Hippocampal formation (tissue), 2 donors: Measurements from ENCODE around the gene PLEKHG7.
"Not testable (repeated sequence)": the region's sequence is repeated elsewhere in the genome, so short reads cannot be mapped to it uniquely, and the experiment has no call there.

Source experiments
- DNase-seq, 2 donors: peaks; one replicate each; lab custom pipeline; 2025; lab: John Stamatoyannopoulos, UW

PLEKHG7 gene

GRCh38 chr12:92702754-92703679, at the start of gene PLEKHG7:
PLEKHG7 (plus strand) TSS chr12:92702989; CDS start chr12:92706632, 3,643 bp downstream.
- no peak for DNase-seq

- DNase-seq: not testable (repeated sequence)
Observed at GRCh38 chr12:92654256-92654655, 48.5 kb upstream of the PLEKHG7 start.

GRCh38 chr12:92654929-92655328, 47.9 kb upstream of the PLEKHG7 start:
- no peak for DNase-seq

DNA sequence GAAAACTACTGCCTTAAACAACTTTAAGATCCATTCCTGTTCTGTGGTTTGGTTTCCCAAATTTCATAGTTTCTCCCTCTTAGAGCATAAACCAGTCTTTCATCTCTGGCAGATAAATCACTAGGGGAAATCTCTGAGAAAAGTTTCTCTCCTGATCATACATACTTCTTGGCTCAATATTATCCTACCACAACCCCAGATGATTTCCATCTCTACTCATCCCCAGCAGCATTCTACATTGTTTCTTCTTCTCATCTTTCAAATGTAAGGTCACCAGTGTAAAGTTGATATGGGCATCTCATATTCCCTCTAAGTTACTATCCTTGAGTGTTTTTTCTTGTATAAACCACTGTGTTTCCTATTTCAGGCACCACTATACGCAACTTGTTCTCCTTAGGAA, 45.9 kb upstream of the PLEKHG7 start:
- DNase-seq: no peak

GRCh38 chr12:92657770-92658169, 45.0 kb upstream of the PLEKHG7 start:
- no peak for DNase-seq

- DNase-seq: no peak
Observed at GRCh38 chr12:92658611-92659010, 44.2 kb upstream of the PLEKHG7 start.

DNA sequence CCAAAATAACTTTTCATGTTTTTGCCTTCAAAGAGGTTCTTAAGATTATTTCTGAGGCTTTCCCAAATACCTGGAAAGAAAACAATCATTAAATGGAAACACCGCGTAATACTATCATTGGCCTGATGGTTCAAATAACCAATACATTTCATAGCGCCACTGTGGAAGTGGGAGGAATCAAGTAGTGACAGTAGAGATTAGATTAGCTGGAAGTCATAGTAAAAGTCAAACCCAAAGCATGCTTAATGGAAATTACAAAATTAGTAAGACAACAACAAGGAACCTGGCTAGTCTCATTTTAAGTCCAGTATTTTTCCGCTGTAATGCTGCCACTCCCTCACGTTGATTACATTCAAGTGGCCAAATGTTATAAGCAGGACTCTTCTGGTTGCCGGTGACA, 41.5 kb upstream of the PLEKHG7 start:
- no peak for DNase-seq

GRCh38 chr12:92665496-92665895, 37.3 kb upstream of the PLEKHG7 start:
- DNase-seq: no peak

- DNase-seq: no peak
Observed at GRCh38 chr12:92668739-92669138, 34.0 kb upstream of the PLEKHG7 start.

DNA sequence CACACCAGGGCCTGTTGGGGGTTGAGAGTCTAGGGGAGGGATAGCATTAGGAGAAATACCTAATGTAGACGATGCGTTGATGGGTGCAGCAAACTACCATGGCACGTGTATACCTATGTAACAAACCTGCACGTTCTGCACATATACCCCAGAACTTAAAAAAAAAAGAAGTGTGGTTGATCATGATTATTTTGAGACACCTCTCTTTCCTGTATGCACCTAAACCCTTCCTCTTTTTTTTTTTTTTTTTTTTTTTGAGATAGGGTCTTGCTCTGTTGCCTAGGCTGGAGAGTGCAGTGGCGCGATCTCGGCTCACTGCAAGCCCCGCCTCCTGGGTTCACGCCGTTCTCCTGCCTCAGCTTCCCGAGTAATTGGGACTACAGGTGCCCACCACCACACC, 31.3 kb upstream of the PLEKHG7 start:
- DNase-seq: not testable (repeated sequence)

DNA sequence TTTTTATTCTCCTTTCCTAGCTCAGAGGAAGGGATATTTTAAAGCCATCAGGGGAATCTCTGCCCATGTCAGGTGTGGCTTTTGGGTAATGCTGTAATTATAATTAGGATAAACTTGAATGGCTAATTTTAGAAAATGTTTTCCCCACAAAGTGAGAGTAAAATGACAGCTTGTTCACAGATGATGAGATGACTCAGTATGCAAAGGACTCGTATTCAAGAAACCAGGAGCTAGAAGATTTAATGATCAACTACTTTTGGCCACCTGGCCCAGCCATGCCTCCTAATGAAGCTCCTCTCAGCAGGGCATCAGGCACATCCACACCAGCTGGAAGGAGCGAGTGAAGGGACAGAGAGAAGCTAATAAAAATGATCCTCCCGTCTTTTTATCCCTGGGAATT, 29.0 kb upstream of the PLEKHG7 start:
- no peak for DNase-seq

DNA sequence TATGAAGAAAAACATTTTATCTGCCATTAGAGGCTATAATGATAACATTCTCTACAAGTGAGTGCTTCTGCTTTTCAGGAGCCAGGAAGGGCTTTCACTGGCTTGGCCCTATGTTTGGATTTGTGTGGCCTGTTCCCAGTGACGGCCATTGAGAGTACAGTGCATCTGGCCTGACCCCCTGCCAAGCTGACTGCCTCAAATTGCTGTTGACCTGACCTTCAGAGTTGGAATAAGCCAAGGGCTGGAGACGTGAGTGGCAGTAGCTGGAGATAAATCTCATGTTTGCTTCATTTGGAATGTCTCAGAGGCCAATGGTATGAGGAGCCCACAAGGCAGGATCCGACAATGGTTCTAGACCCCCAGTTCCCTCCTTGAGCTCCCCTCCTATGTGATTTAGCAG, 28.3 kb upstream of the PLEKHG7 start:
- DNase-seq: no peak

- no peak for DNase-seq
Observed at GRCh38 chr12:92675092-92675865, 27.5 kb upstream of the PLEKHG7 start.

GRCh38 chr12:92676710-92677109, 26.1 kb upstream of the PLEKHG7 start:
- no peak for DNase-seq

GRCh38 chr12:92690601-92691000, 12.2 kb upstream of the PLEKHG7 start:
- DNase-seq: no peak

GRCh38 chr12:92695056-92695455, 7.7 kb upstream of the PLEKHG7 start:
- no peak for DNase-seq

DNA sequence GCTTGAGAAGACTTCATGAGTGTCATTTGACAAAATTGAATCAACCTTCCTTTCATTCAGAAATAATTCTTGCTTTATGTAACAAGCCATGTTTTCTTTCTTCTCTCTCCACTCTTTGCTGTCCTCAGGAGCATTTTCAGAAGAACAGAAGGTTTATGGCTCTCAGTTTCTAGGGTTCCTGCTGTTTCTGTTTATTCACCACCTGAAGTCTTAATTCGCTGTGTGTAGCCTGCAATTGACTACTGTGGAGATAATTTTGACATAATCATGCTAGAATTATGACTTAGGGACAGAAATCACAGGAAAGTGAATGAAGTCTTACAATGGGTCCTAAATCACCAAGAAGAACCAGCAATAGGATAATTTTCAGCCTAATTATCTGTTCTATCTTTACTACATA, 7.2 kb upstream of the PLEKHG7 start:
- DNase-seq: peak in 1 of 2 donors; percentile 2

GRCh38 chr12:92696216-92696615, 6.6 kb upstream of the PLEKHG7 start:
- DNase-seq: peak in 1 of 2 donors; percentile 49

DNA sequence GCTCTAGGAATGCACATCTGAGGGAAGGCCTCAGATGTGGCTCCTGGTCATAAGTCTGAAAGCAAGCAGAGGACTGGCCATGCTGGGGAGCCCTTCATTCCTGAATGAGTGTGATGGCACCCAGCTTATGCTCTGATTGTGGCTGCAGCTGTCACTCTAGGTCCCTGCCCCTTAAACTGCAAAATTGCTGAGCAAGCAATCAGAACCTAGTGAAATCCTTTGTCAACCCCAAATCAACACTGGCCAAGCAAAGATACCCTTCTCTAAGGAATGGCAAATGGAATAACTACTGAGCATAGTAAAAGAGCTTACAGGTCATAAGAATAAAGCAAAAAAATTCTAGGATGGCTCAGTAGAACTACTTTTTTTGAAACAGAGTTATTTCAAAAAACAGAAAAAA, 4.3 kb upstream of the PLEKHG7 start:
- DNase-seq: no peak

DNA sequence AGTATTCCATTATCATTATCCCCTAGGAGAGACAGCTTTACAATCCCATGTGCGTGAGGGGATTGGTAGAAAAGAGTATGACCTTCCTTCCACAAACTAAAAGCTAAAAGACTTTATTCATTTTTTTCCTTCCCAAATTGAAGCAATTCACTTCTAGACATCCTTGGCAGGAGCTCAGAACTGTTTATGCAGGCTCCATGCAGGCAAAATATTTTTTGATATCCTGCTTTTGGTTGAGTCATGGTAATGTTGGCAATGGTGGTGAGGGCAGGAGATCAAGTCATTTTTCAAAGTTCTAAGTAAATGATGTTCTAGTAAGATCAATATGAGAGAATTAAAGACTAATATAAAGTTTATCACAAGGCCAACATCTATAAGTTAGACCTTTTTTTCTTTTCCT, 1.3 kb upstream of the PLEKHG7 start:
- DNase-seq: no peak

GRCh38 chr12:92703786-92704185, 997 bp downstream of the PLEKHG7 start:
- no peak for DNase-seq

DNA sequence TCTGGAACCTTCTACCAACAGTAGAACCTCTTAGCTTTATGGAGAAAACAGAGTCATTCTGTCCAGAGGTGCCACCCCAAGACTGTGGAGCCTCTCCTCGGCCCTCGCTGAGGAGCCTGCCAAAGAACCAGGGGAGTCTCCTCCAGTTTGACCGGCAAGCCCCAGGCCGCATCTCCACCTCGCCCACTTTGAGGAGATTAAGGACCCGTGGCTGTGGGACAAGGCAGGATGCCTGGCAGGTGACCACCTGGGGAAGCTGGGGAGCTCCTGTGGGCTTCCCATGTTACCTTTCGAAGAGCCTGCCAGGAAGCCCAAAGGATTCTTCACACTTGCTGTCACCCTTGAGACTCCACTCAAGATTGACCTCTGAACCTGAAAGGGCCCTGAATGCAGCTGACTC, 3.8 kb downstream of the PLEKHG7 start:
- no peak for DNase-seq

DNA sequence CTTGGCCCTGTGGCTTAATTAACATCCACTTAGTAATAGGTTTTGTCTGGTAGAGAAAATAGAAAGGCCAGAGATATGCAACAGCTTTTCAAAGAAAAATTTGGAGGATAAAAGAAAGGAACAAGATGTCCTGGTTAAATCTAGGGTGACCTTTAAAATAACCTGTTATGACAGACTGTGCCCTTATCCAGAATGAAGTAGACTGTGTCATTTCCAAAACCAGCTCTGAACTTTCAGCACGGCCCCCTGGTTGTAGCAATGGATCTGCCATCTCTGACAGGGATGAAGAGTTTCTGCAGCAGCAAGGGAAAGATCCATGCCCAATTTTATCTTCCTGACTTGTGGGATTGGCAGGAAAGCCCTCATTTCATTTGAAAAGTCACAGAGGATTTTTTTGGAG, 5.1 kb downstream of the PLEKHG7 start:
- no peak for DNase-seq
